Ishikawa (cell line): ENCODE measurements around the gene TPX2.

Experiments
- CEBPB ChIP-seq: IDR thresholded peaks from 2 replicates; pipeline ENCODE4 v1.6.1; 2012
- CREB1 ChIP-seq: IDR thresholded peaks from 2 replicates; pipeline ENCODE4 v1.6.1; 2012; ENCODE audit warnings: low read depth
- EGR1 ChIP-seq: IDR thresholded peaks from 2 replicates; pipeline ENCODE4 v1.6.1; 2012
- EP300 ChIP-seq: IDR thresholded peaks from 2 replicates; pipeline ENCODE4 v1.6.1; 2012; ENCODE audit warnings: borderline replicate concordance
- FOXM1 ChIP-seq: IDR thresholded peaks from 2 replicates; pipeline ENCODE4 v1.6.1; 2012; ENCODE audit warnings: low read depth, borderline replicate concordance
- MAX ChIP-seq: IDR thresholded peaks from 2 replicates; pipeline ENCODE4 v1.6.1; 2012
- NFIC ChIP-seq: IDR thresholded peaks from 2 replicates; pipeline ENCODE4 v1.6.1; 2012
- RAD21 ChIP-seq: IDR thresholded peaks from 2 replicates; pipeline ENCODE4 v1.6.1; 2012; ENCODE audit warnings: low read depth
- REST ChIP-seq: IDR thresholded peaks from 2 replicates; pipeline ENCODE4 v1.6.1; 2012; ENCODE audit warnings: low read depth, mild to moderate bottlenecking
- TAF1 ChIP-seq: IDR thresholded peaks from 2 replicates; pipeline ENCODE4 v1.6.1; 2012; ENCODE audit warnings: low read depth, mild to moderate bottlenecking
- TCF12 ChIP-seq: IDR thresholded peaks from 2 replicates; pipeline ENCODE4 v1.6.1; 2012; ENCODE audit warnings: low read depth
- TEAD4 ChIP-seq: IDR thresholded peaks from 2 replicates; pipeline ENCODE4 v1.6.1; 2012
- USF1 ChIP-seq: IDR thresholded peaks from 2 replicates; pipeline ENCODE4 v1.6.1; 2012
- YY1 ChIP-seq: IDR thresholded peaks from 2 replicates; pipeline ENCODE4 v1.6.1; 2012; ENCODE audit warnings: low read depth
- ZBTB7A ChIP-seq: IDR thresholded peaks from 2 replicates; pipeline ENCODE4 v1.6.1; 2012; ENCODE audit warnings: low read depth

Gene TPX2

GRCh38 chr20:31713312-31714273 is 25.5 kb upstream of the TPX2 start:
- TF ChIP-seq NFIC = peak; percentile 75
- no peak for TF ChIP-seq ZBTB7A
- TF ChIP-seq TCF12 = peak; percentile 79
- TF ChIP-seq CREB1 = no peak
- TF ChIP-seq USF1 = no peak
- TF ChIP-seq FOXM1 = peak; percentile 73; the same call in 1 of the 2 replicates
- TF ChIP-seq RAD21 = peak; percentile 17; the same call in 1 of the 2 replicates
- TF ChIP-seq YY1 = no peak
- peak; percentile 89 for TF ChIP-seq EP300
- TF ChIP-seq TAF1 = no peak
- peak; percentile 66; the same call in 1 of the 2 replicates for TF ChIP-seq CEBPB
- no peak for TF ChIP-seq MAX
- TF ChIP-seq TEAD4 = peak; percentile 81

- no peak for TF ChIP-seq EP300
- no peak for TF ChIP-seq TEAD4
- no peak for TF ChIP-seq TAF1
- no peak for TF ChIP-seq ZBTB7A
- no peak for TF ChIP-seq YY1
- TF ChIP-seq REST = no peak
- TF ChIP-seq EGR1 = no peak
- no peak for TF ChIP-seq USF1
- no peak for TF ChIP-seq TCF12
Observed at GRCh38 chr20:31715766-31716165, 23.3 kb upstream of the TPX2 start.

GRCh38 chr20:31716351-31716750 is 22.7 kb upstream of the TPX2 start:
- TF ChIP-seq EGR1 = no peak
- TF ChIP-seq EP300 = no peak
- no peak for TF ChIP-seq TEAD4
- no peak for TF ChIP-seq MAX
- TF ChIP-seq YY1 = no peak
- no peak for TF ChIP-seq REST
- TF ChIP-seq CREB1 = no peak
- no peak for TF ChIP-seq TCF12
- TF ChIP-seq NFIC = no peak
- no peak for TF ChIP-seq ZBTB7A
- no peak for TF ChIP-seq FOXM1
- no peak for TF ChIP-seq USF1
- TF ChIP-seq CEBPB = no peak
- no peak for TF ChIP-seq RAD21

GRCh38 chr20:31716818-31717477 is 22.1 kb upstream of the TPX2 start:
- TF ChIP-seq CEBPB (no peak), CREB1 (no peak), TCF12 (no peak), EGR1 (no peak), REST (no peak), ZBTB7A (no peak), RAD21 (no peak), USF1 (no peak), TAF1 (no peak), NFIC (no peak), FOXM1 (no peak), YY1 (no peak)
